ENCODE measurements around the gene PAWR.

GRCh38 chr12:79549531-79550271, 141.1 kb downstream of the PAWR start:
- TF ChIP-seq CTBP1 (IDR thresholded peaks at IDR 0.05; ENCODE audit: borderline replicate concordance) (no peak), CEBPG (CRISPR knock-in tag; IDR thresholded peaks at IDR 0.05) (no peak), CEBPG (tag; conservative IDR thresholded peaks at IDR 0.05 in 1 of 2, IDR thresholded peaks at IDR 0.05 in 1 of 2) (no peak), ARID2 (IDR thresholded peaks at IDR 0.05) (no peak), JUND (IDR thresholded peaks at IDR 0.05; ENCODE audit: borderline replicate concordance, low read depth, low read length) (no peak), JUND (tag; IDR thresholded peaks at IDR 0.05; ENCODE audit: borderline replicate concordance, low read depth, low read length) (no peak)

Data from K562 (cell line).